GM18526 (cell line): ENCODE data around the gene TNS1.

Source experiments
- POLR2A ChIP-seq: IDR thresholded peaks from 3 replicates; pipeline ENCODE4 v1.6.1; 2011; ENCODE audit not compliant: insufficient read length; ENCODE audit errors: extremely low read depth

TNS1 gene

DNA sequence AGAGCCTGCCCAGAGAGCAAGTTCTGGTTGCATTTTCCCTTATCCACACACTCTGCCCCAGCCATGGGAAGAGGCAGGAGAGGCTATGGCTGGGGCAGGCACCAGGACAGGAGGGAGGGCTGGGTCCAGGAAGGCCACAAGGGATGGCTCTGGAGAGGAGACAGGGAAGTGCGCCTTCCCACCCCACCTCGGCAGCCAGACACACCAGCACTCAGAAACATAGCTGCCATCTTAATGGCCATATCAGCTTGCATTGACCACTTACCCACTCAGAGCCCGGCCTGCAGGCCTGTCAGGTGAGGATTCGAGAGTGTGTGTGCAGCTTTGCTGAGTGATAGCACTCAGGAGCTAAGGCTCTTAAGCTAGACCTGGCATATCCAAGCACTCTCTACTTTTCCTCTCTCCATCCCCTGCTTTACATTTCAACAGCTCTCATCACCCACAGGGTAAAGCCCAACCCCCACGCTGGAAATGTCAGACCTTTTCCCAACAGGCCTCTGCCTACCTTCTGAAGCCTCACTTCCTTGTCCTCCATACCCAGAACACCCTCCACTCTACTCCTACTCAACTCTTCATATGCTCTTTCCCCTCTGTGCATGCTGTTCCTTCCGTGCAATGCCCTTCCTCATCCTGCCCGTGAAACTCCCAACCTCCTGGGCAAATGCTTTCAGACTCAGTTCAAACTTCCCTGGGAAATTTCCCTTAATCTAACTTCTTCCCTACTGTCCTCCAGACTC is 147.9 kb downstream of the TNS1 start:
- TF ChIP-seq POLR2A: no peak

DNA sequence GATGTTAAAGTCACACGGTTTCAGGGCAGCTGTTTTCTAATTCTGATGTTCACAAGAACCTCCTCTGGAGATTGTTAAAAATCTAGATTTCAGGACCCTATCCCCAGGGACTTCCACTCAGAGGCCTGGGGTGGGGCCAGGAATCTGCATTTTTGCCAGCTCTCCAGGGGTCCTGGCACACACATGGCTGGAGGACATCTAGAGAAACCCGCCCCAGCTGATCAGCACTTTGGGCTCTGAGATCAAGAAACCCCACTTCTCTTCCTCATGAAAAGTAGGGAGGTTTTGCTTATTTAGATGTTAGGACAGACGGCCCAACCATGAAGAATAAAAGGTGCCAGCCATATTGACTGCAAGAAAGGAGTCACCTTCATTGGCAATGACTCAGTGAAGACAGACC is 148.8 kb downstream of the TNS1 start:
- TF ChIP-seq POLR2A: no peak

DNA sequence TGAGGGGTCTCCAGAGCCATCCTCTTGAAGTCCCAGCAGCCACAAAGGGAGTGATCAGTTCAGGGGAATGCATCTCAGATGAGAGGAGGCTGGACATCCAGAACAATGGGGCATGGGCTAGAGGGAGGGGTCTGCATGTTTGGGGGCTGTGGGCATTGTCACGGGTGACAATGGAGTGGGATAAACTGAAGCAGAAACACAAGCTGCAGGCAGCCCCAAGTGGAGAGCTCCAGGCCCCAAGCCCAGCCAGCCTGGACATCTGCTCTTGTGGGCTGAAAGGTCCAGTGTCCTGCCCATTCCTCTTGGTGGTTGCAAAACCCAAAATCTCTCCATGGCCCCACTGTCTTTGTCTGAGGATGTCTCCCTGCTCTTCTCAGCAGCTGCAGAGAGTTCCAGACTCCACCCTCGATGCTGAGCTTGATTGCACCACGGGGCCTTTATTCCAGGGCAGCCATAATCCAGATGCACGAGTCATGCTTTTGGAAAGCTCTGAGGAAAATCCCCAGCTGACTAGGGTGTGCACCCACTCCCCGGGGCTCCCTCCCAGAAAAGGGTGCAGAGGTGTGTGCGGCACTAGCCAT is 149.4 kb downstream of the TNS1 start:
- TF ChIP-seq POLR2A: no peak

DNA sequence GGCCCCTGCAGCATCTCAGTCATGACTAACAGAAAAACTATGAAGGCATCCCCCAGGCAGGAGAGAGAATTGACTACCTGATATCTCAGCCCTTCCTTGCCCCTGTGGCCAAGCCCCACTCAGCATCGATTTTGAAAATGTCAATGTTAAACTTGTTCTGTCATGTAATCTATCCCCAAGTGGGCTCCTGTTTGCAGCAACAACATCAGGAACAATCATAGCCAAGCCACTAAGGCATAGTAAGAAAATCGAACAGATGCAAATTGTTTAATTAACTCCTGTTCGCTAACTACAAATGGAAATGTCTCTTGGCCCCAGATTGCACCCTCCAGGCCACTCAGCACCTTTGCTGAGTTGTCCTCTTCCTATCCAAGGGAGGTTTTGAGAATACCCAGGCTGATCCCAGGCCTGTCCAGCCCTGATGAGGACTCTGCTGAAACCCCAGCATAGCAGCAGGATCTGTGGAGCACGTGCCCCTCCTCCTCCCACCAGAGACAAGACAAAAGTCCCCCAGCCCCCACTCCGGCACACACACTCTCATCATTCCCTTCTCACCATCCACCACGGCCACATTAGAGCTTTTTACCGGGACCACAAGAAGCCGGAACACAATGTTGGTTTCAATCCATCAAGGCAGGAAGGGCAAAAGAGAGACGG is 150.1 kb downstream of the TNS1 start:
- TF ChIP-seq POLR2A: no peak

DNA sequence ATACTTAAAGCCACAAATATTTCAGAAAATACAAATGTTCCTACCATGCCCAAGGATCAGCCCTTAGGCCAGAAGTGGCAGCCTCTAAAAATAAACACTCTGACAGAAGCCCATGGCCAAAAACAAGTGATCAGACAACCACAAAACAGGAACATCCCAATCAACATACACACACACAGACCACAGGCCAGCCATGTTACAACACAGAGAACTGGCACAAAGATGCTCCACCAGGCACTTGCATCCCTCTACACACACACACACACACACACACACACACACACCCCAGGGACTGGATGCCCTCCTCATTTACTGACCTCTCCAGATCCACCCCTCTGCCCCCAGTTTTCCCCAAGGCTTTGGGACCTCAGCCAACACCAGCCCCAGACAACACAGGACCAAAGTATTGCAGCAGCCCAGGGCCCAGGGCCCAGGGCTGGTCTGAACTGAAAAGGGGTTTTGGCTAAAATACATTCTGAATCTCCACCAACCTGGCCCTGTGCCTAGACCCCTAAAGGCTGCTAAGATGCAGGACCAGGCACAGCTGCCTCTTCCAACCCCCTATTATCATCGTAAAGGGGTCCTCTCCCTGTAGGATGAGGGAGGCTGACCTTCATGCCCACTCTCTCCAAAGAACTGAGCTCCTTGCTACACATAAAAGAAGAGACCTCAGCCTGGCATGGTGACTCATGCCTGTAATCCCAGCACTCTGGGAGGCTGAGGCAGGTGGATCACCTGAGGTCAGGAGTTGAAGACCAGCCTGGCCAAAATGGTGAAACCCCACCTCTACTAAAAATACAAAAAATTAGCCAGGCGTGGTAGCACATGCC is 151.4 kb downstream of the TNS1 start:
- no peak for TF ChIP-seq POLR2A

DNA sequence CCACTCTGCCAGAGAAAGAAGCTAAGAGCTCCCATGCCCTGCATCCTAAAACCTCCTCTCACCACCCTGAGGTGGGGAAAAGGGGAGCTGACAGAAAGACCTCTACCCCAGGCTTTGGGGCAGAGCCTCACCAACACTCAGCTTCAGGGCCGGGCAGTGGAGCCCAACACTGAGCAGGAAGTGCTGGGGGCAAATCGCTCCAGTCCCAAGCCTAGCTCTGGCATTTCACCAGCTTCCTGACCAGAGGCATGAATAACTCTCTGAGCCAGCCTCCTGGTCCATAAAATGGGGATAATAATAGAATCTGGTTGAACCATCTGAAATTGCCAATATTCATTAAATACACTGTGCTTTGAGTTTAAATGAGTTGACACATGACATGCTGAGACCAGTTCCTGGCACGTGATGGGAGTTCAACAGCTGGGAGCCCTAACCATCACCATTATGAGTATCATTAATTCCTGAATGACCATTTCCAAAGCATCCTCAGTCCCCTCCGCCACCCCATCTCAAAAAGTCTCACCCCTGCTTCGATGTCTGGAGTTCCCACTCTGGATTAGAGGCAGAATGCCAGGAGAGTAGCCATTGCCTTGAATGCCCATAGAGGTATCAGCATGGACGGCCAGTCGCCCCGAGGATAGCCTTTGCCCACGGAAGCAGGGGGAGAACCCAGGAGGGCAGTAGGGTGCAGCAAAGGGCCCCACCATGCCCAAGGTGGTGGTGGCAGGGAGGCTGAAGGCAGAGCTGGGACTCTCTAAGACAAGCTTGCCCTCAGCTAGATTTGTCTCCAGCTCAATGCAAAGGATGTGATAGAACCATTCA is 153.4 kb downstream of the TNS1 start:
- TF ChIP-seq POLR2A: no peak

DNA sequence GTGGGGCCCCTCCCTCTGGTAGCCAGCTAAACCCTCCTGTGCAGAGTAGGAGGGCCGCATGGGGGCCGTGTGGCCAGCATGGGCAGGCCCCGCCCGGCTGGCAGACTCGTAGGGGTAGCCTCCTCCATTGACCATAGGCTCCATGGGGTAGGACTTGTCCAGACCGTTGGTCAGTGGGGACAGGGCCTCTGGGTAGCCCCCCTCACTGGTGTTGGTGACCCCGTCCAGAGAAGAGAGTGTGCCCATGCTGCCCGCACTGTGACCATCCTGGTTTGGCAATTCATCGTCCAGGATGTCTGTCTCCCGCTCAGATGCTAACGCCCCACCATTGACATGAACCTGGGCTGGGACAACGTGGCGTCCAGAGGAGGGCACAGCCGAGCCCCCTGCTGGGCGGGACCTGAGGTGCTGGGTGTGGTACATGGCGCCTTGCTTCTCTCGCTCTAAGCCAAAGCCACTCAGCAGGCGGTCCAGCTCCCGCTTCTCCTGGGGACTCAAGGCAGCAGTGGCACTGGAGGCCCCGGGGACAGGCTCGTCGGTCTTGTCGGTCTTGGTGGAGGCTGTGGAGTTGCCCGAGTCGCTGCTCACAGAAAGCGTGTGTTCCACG is 154.3 kb downstream of the TNS1 start:
- TF ChIP-seq POLR2A: no peak

DNA sequence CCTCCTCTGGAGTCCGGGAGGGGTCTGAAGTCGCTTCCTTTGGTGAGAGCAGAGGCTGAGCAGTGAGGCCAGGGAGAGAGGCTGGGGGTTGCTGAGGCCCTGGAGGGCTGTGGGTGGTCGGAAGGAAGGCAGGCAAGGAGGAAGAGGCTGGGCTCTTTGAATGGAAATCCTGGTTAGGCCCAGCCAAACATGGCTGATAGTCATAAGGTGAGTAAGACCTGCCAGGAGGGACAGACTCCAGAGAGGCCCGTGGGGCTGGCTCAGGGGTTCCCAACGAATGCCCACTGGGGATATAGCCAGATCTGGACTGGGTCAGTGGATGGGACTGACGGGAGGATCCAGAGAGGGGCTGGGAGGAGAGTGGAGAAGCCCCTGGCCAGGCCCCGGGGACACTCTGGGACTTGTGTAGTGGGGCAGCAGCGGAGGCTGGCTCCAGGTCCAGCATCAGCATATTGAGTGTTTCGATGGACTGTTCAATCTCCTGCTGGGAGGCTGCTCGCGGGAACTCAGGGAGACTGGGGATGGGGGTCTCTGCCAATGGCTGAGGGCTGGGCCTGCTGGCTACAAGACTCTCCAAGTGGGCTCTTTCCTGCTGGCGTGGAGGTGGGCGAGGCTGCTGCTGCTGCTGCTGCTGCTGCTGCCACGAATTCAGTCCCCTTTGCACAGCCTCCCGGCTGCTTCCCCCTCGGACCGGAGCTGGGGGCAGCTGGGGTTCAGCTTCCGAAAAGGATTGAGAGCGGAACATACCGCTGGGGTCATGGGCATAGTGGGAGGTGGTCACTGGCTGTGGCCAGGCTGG is 155.0 kb downstream of the TNS1 start:
- TF ChIP-seq POLR2A: no peak

DNA sequence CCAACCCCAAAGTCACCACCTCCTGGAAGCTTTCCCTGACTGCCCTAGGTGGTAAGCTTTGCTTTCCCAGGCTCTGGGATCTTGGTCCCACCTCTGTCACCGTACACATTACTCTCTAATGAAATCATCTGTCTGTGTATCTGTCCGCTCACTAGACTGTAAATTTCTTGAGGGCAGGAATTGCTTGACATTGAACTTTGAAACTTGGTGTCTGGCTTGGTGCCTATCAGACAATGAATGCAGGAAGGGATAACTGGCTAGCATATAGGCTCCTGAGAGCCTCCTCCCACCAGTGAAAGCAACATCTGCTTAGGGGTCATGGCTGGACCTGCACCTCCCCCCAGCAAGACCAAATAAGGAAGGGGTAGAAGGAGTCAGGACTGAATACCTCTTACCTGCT is 155.7 kb downstream of the TNS1 start:
- no peak for TF ChIP-seq POLR2A

DNA sequence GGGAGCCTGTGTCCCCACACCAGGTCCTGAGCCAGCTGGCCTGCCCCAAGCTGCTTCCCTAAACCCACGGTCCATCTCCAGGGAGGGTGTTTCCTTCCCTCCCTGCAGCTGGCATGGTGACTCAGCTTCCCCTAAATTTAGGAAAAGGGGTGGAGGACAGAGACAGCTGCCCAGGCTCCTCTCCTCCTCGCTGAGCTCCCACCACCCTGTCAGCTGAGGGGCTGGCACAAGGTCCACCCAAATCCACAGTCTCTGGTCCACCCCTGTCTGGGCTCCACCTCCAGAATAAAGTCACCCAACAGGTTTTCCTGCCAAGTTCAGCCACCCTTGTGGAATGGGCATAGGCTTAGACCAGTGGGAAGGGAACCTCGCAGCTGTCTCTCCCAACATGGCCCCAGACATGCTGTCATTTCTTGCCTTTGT is 156.5 kb downstream of the TNS1 start:
- no peak for TF ChIP-seq POLR2A

DNA sequence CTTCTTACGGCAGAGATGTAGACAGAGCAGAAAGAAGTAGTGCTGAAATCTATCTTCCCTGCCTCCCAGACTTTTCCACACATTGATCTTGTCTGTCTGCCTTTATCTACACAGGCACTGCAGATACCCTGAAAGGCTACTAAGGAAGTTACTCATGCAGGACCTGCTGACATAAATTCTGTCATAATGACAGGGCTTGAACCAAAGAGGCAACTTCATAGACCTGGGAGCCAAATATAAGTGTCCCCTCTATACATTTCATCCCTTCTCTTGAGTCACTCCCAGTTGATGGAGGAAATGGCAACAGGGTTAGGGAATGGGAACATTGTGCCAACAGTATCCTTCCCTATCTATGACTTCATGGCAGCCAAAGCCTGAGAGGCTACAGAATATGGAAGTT is 157.5 kb downstream of the TNS1 start:
- TF ChIP-seq POLR2A: no peak

DNA sequence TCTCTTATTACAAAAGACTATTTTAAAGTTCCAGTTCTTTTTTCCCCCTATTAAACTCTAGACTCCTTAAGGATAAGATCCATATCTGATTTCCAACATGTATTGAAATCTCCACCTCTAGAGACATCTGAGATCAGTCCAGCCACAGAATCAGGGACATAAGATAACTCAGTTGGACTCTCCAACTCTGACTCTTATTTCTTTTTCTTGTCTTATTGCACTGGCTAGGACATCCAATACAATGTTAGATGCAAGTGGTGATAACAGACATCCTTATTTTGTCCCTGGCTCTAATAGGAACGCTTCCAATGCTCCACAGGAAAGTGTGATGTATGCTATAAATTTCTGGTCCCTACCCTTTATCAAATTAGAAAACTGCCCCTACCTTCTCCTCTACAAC is 158.1 kb downstream of the TNS1 start:
- no peak for TF ChIP-seq POLR2A

DNA sequence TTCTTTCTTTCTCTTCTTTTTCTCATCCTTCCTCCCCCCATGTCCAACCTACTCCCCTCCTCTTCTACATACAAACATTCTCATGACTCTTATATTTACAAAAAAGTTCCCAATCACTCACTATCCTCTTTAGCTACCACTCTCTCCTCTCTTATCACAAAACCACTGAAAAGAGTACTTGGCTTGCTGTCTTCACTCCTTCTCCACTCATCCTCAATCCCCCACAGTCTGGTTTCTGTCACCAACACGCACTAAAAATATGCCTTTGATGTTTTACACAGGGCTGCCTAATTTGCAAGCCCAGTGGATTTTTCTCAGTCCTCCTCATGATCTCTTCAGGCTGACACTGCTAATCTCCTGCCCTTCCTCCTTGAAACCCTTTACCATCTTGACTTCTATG is 159.5 kb downstream of the TNS1 start:
- no peak for TF ChIP-seq POLR2A

DNA sequence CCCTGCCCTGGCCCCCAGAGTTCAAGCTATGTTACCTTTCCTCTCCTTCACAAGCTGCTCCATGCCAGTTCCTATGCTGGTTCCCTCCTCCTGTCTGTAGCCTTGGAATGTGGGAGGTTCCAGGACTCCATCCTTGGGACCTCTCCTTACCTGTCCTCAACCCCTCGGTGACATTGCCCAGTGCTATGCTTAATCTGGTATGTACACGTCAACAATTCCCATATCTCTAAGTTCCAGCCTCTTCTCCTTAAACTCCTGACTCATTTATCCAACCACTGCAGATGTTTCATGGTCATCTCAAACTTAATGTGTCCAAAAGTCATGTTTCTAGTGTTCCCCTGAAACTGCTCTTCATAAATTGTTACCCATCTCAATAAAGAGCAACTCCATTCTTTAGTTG is 160.8 kb downstream of the TNS1 start:
- TF ChIP-seq POLR2A: no peak
